ENCODE results near the gene ZNRF4. TPM values are rescaled to one million over a fixed set of nuclear protein-coding genes. Genes with fewer than 3 reads are reported as not detected.

ZNRF4 gene
- total and polyA plus RNA-seq, 10 of the 15 experiments (the other 5 are each of a cell fraction or from before 2014, with no cell fraction given), result not detected

DNA sequence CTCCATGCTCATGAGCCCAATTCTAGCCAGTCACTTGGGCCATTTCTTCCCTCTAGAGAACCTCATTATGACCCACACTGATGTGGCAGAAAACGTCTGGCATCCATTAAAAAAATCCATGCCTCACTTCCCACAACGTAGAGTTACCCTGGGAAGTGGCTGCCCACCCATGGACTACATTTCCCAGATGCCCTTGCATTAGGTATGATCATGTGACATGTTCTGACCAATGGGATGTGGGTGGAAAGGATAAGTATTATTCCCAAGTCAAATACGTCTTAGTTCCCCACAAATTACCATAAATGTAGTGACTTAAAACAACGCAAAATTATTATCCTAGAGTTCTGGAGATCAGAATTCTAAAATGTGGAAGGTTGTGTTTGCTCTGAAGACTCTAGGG, 47.9 kb upstream of the ZNRF4 start:
- Histone ChIP-seq H3K27ac (ENCODE audit: control insufficient read depth, insufficient read depth) (no peak overlapping the region), H3K9ac (ENCODE audit: control insufficient read depth, insufficient read depth, low read length) (no peak overlapping the region), H3K79me2 (ENCODE audit: control insufficient read depth, insufficient read depth, low read length) (no peaks in the 10 kb centered on the region), H3K4me3 (no peak overlapping the region), H3K27me3 (replicated peaks in 1 of 2; ENCODE audit: control insufficient read depth in 2 of 2, insufficient read depth in 2 of 2, low read length in 1 of 2) (no peaks in the 10 kb centered on the region), H3K36me3 (ENCODE audit: control insufficient read depth in 2 of 2, insufficient read depth in 2 of 2, low read length in 1 of 2) (no peaks in the 10 kb centered on the region), H3K9me3 (replicated peaks; ENCODE audit: control insufficient read depth, insufficient read depth, low read length) (no peaks in the 10 kb centered on the region), H3K4me2 (ENCODE audit: control insufficient read depth, insufficient read depth) (no peak overlapping the region), H3K4me1 (ENCODE audit: control insufficient read depth, insufficient read depth, low read length) (no peaks in the 10 kb centered on the region), H4K20me1 (ENCODE audit: control insufficient read depth, insufficient read depth) (no peaks in the 10 kb centered on the region), H2AFZ (ENCODE audit: control insufficient read depth, low read depth, low read length) (no peak overlapping the region)
- intact Hi-C loops (cut with micrococcal nuclease; ENCODE audit: unreplicated experiment), result no loop called here
- in situ Hi-C loops (cut with MboI), result no loop called here
- POLR2A ChIA-PET, result no interaction called here
- FAIRE-seq (no peak), ATAC-seq (no peak), DNase-seq (ENCODE audit: low read depth, low spot score) (no peak)
- WGBS (ENCODE audit: insufficient coverage, insufficient replicate concordance, low lambda C conversion rate, missing lambda C conversion rate), result 24% methylated on average over 4 of the region's 4 CpGs
- no TSS peak for BruUV-seq (replicated peaks)
- RAD21 ChIA-PET (ENCODE audit: unreplicated experiment), result no interaction called here
- CTCF ChIA-PET, result no interaction called here
- SMC1A ChIA-PET (ENCODE audit: uncharacterized antibody, unreplicated experiment), result no interaction called here
- TF ChIP-seq MYB (IDR thresholded peaks at IDR 0.05; ENCODE audit: borderline replicate concordance, low read depth, low read length) (no peak), MEF2A (IDR thresholded peaks at IDR 0.05; ENCODE audit: insufficient read depth, low read depth, low read length) (no peak), CBX5 (IDR thresholded peaks at IDR 0.05; ENCODE audit: low read depth) (no peak), RELB (IDR thresholded peaks at IDR 0.05; ENCODE audit: low read depth) (no peak), ZNF274 (IDR thresholded peaks at IDR 0.05; ENCODE audit: insufficient read depth, insufficient read length) (no peak), CEBPB (IDR thresholded peaks at IDR 0.05; ENCODE audit: borderline replicate concordance in 1 of 2, low read depth in 2 of 2, low read length in 2 of 2) (no peak), SUPT20H (IDR thresholded peaks at IDR 0.05; ENCODE audit: borderline replicate concordance, control insufficient read depth, low read depth, low read length) (no peak), FOS (IDR thresholded peaks at IDR 0.05; ENCODE audit: borderline replicate concordance, extremely low read depth, insufficient read length) (no peak), ESRRA (IDR thresholded peaks at IDR 0.05; ENCODE audit: low read length) (no peak), NR2C1 (IDR thresholded peaks at IDR 0.05) (no peak), ZZZ3 (IDR thresholded peaks at IDR 0.05; ENCODE audit: control insufficient read depth, insufficient read length, low read depth) (no peak), CTCF (IDR thresholded peaks at IDR 0.05 in 2 of 3, conservative IDR thresholded peaks at IDR 0.05 in 1 of 3; ENCODE audit: control insufficient read depth in 2 of 3, extremely low read depth in 1 of 3, insufficient read depth in 1 of 3, low read depth in 3 of 3, low read length in 3 of 3) (no peak), FOXK2 (IDR thresholded peaks at IDR 0.05) (no peak), POLR2A (IDR thresholded peaks at IDR 0.05; ENCODE audit: low read depth, low read length) (no peak), SIX5 (IDR thresholded peaks at IDR 0.05; ENCODE audit: low read depth, low read length, severe bottlenecking) (peak; percentile 45), NFYB (IDR thresholded peaks at IDR 0.05; ENCODE audit: insufficient read depth, low read depth, low read length) (peak; percentile 89)
- TF ChIP-seq, protein P1, sequence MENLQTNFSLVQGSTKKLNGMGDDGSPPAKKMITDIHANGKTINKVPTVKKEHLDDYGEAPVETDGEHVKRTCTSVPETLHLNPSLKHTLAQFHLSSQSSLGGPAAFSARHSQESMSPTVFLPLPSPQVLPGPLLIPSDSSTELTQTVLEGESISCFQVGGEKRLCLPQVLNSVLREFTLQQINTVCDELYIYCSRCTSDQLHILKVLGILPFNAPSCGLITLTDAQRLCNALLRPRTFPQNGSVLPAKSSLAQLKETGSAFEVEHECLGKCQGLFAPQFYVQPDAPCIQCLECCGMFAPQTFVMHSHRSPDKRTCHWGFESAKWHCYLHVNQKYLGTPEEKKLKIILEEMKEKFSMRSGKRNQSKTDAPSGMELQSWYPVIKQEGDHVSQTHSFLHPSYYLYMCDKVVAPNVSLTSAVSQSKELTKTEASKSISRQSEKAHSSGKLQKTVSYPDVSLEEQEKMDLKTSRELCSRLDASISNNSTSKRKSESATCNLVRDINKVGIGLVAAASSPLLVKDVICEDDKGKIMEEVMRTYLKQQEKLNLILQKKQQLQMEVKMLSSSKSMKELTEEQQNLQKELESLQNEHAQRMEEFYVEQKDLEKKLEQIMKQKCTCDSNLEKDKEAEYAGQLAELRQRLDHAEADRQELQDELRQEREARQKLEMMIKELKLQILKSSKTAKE (IDR thresholded peaks at IDR 0.05; ENCODE audit: low read depth, poor library complexity, severe bottlenecking), result no peak
- TF ChIP-seq, protein P2, sequence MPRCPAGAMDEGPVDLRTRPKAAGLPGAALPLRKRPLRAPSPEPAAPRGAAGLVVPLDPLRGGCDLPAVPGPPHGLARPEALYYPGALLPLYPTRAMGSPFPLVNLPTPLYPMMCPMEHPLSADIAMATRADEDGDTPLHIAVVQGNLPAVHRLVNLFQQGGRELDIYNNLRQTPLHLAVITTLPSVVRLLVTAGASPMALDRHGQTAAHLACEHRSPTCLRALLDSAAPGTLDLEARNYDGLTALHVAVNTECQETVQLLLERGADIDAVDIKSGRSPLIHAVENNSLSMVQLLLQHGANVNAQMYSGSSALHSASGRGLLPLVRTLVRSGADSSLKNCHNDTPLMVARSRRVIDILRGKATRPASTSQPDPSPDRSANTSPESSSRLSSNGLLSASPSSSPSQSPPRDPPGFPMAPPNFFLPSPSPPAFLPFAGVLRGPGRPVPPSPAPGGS (IDR thresholded peaks at IDR 0.05; ENCODE audit: borderline replicate concordance, insufficient read depth, low read depth, low read length, poor library complexity, severe bottlenecking), result no peak

Measured in GM12878 (cell line).